HG02938 (cell line): ENCODE results near the gene CDK5RAP3.
"Not testable (repeated sequence)": the region's sequence is repeated elsewhere in the genome, so short reads cannot be mapped to it uniquely, and the experiment has no call there.

ENCODE experiments used
- ATAC-seq: cut with Tn5 transposase; IDR thresholded peaks from one replicate; pipeline ENCODE4 v1.9.1; 2021; ENCODE audit warnings: mild to moderate bottlenecking, moderate library complexity; ENCODE audit not compliant: unreplicated experiment

Gene CDK5RAP3

GRCh38 chr17:47996201-47996600, 25.3 kb downstream of the CDK5RAP3 start:
- ATAC-seq, result no peak

- no peak for ATAC-seq
Observed at GRCh38 chr17:47997586-47997985, 26.7 kb downstream of the CDK5RAP3 start.

- no peak for ATAC-seq
Observed at GRCh38 chr17:47998044-47998443, 27.1 kb downstream of the CDK5RAP3 start.

GRCh38 chr17:47999582-47999981, 28.7 kb downstream of the CDK5RAP3 start:
- ATAC-seq, result no peak

GRCh38 chr17:48001197-48001596, 30.3 kb downstream of the CDK5RAP3 start:
- ATAC-seq, result no peak

GRCh38 chr17:48001657-48002056, 30.7 kb downstream of the CDK5RAP3 start:
- ATAC-seq, result not testable (repeated sequence)

GRCh38 chr17:48002266-48002915, 31.5 kb downstream of the CDK5RAP3 start:
- peak; percentile 64 for ATAC-seq

- ATAC-seq, result no peak
Observed at GRCh38 chr17:48002916-48003416, 32.1 kb downstream of the CDK5RAP3 start.

GRCh38 chr17:48003417-48004151, 32.7 kb downstream of the CDK5RAP3 start:
- no peak for ATAC-seq

- ATAC-seq, result no peak
Observed at GRCh38 chr17:48004983-48005382, 34.1 kb downstream of the CDK5RAP3 start.

GRCh38 chr17:48006936-48007709, 36.2 kb downstream of the CDK5RAP3 start:
- ATAC-seq, result no peak

GRCh38 chr17:48010193-48010592, 39.3 kb downstream of the CDK5RAP3 start:
- no peak for ATAC-seq

- no peak for ATAC-seq
Observed at GRCh38 chr17:48011405-48012150, 40.7 kb downstream of the CDK5RAP3 start.

- no peak for ATAC-seq
Observed at GRCh38 chr17:48012151-48012520, 41.2 kb downstream of the CDK5RAP3 start.

- no peak for ATAC-seq
Observed at GRCh38 chr17:48012654-48013053, 41.7 kb downstream of the CDK5RAP3 start.

GRCh38 chr17:48013876-48014594, 43.1 kb downstream of the CDK5RAP3 start:
- no peak for ATAC-seq

- ATAC-seq, result no peak
Observed at GRCh38 chr17:48014595-48015111, 43.7 kb downstream of the CDK5RAP3 start.

- no peak for ATAC-seq
Observed at GRCh38 chr17:48016112-48016511, 45.2 kb downstream of the CDK5RAP3 start.

- ATAC-seq, result not testable (repeated sequence)
Observed at GRCh38 chr17:48017817-48018158, 46.9 kb downstream of the CDK5RAP3 start.

- no peak for ATAC-seq
Observed at GRCh38 chr17:48021934-48022333, 51.0 kb downstream of the CDK5RAP3 start.
